ENCODE results near the gene RFX4.

DNA sequence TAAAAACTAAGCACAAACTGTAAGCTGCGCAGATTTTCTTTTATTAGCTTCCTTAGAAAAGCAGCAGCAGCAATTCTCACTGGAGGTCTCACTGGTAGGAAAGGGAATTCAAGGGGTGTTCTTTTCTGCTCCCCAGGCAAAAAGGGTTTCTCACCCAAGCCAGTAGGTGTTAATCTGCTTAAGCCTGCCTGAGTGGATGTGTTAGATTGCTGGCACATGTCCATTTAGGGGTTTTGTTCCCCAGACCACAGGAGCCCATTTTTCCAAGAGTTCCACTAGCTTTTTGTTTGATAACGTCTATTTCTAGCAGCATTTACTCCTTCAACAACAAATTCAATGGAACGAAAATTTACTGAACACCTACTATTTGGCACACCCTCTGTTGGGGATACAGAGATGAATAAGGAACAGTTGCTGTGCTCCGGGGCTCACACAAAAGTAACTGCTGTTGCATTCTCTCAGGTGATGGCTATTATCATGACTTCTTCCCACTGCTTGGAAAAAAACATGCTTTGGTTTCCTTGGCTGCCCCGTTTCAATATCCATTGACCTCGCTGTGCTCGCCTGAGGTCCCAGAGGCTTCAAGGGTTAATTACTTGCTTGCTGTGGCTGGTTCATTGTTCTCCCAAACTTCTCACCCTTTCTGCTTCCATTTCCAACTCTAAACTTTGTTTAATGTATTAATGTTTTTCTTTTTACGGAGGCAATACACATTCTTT lies 160.6 kb downstream of the RFX4 start:
- TF ChIP-seq, protein P1, sequence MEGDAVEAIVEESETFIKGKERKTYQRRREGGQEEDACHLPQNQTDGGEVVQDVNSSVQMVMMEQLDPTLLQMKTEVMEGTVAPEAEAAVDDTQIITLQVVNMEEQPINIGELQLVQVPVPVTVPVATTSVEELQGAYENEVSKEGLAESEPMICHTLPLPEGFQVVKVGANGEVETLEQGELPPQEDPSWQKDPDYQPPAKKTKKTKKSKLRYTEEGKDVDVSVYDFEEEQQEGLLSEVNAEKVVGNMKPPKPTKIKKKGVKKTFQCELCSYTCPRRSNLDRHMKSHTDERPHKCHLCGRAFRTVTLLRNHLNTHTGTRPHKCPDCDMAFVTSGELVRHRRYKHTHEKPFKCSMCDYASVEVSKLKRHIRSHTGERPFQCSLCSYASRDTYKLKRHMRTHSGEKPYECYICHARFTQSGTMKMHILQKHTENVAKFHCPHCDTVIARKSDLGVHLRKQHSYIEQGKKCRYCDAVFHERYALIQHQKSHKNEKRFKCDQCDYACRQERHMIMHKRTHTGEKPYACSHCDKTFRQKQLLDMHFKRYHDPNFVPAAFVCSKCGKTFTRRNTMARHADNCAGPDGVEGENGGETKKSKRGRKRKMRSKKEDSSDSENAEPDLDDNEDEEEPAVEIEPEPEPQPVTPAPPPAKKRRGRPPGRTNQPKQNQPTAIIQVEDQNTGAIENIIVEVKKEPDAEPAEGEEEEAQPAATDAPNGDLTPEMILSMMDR (IDR thresholded peaks at IDR 0.05), result no peak
- TF ChIP-seq POLR2A (IDR thresholded peaks at IDR 0.05), result no peak
- no peak for TF ChIP-seq EP300 (IDR thresholded peaks at IDR 0.05)
- no peak for TF ChIP-seq POLR2AphosphoS5 (IDR thresholded peaks at IDR 0.05)

All from upper lobe of left lung (tissue), 4 donors.